Measurements from ENCODE around the gene SMOC1.

The SMOC1 gene

DNA sequence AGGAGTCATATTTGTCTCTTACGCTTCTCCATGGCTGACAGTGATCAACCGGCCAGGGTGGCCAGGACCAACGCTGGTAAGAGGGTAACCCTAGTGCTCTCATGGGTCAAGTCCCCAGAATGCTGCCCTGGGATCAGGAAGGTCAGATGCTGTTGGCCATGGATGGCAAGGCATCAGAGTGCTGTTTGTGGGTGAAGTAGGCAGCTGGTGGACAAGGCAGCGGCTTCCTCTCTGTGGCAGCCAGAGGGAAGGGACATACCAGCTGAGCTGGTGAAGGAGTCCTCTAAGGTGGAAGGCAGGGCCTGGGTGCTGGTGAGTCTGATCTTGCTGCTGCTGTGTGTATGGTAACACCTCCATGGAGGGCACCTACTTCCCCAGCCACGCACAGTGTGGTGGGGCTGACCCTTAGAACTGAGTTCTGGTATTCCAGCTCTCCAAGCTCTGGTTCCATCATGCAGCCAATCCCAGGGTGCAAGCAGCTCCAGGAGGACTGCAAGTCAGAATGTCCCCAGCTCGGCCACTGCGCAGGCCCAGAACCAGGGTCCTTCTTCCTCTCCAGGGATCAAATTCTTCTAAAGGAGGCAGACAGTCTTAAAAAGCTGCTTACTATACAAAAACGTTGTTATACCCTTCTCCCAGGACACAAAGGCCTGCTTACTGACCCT, 13.4 kb upstream of the SMOC1 start:
- no peak for DNase-seq

DNA sequence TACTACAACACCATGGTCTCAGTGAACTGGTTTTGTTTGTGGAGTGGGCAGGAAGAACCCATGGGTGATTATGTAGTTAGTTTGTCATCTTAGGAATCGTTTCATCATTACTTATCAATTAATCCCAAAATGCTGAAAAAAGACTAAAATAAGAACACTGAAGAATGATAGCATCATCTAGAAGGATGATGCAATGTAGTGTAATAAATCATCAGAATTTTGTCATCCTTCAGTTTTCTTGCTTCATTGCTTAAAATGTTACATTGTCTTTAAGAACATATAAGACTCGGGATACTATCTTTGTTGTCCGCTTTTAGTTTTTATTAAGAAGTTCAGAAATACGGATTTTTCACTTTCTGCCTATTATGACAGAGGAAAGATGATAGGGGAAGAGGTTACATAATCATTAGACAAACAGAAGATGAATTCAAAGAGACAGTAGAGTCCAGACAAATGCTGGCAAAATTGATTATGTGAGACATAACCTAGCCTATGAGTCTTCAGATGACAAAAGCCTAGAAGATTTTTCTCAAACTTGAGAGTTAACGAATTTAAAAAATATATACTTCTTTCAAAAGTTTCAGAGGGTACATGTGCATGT, 10.8 kb upstream of the SMOC1 start:
- no peak for DNase-seq

DNA sequence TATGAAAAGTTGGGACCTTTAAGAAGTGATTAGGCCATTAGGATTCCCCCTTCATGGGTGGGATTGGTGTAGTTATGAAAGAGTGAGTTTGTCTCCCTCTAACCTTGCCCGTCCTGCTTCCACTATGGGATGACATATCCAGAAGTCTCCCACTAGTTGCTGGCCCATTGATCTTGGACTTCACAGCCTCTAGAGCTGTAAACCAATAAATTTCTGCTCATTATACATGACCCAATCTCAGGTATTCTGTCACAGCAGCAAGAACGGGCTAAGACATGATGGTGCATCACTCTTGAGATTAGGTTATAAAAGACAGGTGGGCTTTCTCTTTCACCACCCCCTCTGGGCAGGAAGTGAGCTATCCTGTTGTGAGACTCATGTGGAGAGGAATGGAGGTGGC, 8.6 kb upstream of the SMOC1 start:
- DNase-seq, result no peak

DNA sequence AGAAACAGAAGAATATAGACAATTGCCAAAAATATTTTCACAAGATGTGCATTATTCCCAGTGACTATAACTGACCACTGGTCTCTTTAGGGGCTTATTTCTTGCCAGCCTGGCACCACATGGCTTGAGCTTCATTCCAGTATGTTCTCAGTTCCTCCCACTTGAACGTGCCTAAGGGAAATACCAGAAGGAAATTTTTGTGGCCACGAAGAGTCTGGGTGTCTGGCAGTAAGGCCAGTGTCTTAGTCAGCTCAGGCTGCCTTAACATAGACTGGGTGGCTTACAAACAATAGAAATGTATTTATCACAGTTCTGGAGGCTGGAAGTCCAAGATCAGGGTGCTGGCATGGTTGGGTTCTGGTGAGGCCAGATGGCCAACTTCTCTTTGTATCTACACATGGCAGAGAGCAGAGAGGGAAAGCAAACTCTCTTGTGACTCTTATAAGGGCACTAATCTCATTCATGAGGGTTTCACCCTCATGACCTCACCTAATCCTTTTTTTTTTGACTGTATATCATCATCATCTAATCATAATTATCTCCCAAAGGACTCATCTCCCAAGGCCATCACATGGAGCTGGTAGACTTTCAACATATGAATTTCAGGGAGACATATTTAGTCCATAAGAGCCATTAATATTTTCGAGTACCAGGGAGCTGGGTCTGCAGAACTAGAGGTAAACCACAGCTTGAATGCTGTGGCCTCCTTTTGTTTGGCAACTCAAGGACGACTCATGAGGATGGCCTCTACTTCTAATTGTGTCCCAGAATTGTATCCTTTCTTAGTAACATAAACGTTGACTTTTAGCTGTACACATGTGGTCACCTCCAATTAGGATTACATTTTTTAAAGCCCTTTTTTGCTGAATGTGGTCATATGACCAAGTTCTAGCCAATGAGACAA, 5.1 kb upstream of the SMOC1 start:
- no peak for DNase-seq

DNA sequence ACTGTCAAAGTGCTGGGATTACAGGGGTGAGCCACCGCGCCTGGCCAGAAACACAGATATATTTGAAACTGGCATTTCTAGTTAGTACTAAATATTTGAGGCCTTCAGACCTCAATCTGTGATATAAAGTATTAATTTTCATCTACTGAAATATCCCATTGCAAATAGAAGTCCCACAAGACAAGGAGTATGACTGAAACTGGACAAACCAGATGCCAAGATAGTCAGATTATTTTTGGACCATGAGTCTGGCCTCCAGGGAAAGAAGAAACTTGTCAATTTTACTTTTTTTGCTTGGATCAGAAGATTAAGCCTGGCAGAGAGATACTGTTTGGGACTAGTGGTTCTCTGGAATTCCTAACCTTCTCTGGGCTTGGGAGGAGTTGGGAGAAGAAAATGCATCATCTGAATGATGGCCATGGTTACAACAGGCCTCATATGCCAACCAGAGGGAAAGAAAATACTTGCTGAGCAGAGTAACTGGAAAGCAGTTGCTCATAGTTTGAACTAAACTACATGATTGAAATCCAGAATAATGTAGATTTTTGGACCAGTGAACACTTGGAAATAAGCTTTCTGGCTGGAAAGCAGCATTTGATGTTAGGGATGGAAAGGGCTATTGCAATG, 2.9 kb upstream of the SMOC1 start:
- DNase-seq, result no peak

DNA sequence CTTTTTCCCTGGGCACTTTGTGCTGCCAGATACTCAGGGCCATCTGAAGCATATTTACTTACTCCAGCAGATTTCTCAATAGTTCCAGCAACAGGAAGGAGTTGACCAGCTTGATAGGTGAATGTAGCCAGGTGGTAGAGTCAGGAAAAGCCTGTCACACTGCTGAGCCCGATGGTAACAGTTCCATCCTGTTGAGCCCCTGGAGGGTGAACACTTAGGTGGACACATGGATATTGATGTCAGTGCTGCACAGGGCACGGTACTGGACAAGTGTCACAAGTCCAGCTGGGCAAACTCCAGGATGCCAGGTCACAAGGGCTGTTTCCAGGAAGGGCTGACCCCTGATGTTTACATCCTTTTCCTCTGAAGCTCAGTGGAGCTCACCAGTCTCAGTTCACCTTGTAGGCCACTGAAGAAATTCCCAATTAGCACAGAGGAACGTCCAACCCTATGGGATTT, 2.3 kb upstream of the SMOC1 start:
- DNase-seq, result no peak

DNA sequence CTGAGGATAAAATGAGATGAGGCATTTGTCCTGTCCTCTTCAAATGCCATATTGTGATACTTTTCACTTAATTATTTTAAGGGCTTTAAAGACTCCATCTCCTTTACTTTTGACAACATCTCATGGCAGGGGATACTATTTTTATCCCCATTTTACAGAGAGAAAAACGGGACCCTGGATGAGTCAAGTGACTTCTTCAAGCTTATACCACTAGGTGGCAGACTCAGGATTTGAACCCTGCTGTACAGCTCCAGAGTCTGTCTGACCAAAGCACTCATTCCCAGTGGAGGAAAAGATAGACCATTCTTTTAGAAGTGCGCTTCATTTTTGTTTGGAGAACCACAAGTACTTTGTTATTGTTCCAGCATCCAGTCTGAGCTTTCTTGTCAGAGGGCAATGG, 1.7 kb upstream of the SMOC1 start:
- DNase-seq, result no peak

DNA sequence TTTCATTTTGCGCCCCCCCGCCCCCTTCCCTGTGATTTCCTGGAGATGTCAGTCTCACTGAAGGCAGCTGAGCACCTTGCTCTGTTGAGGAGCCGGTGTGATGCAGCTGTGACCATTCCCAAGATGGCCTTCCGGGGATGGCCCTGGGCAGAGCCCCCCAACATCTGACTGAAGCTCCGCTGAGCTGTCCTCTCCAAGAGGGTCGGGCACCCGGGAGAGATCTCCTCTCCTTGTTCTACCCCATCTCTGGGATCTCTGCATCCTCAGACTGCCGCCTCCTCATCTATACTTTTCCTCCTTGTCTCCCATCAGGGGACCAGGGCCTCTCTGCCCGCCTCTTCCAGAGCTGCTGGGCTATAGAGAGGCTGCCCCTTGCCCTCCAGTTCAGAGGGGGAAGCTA, 965 bp upstream of the SMOC1 start:
- DNase-seq, result no peak

DNA sequence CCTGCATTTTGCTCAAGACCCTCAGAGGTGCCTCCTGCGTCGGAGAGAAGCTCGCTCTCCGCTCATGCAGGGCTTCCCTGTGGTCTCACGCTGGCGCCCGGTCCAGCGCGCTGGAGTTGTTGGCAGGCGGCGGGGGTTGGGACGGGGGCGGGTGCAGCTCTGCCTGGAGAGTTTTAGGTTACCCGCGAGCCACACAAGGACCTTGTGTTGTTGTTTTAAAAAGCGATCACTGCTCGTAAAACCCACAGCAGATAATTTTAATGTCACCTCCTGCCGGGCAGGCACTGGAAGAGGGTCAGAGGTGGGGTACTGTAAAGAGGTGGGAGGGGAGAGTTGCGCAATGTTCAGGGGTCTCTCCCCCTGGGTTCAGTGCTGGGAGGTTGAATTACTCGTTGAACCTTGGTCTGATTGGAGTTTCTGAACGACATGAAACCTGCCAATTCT, 850 bp downstream of the SMOC1 start:
- no peak for DNase-seq

DNA sequence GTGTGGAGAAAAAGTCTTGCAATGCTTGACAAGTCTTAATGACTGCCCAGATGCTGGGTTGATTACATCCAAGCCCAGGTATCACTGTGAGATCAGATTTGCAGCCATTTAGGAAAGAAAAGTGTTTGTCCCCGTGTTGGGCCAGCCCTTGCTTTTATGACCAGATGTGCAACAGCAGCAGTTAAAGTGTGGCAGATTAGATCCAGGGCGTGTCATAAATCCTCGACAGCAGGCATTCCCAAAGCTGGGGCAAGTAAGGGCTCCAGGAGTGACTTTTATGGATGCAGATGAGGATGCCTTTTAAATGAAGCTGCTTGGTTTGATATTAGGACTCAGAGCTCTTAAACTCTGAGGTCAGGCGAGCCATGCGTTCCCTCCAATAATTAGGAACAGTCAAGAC, 1.7 kb downstream of the SMOC1 start:
- DNase-seq, result no peak

DNA sequence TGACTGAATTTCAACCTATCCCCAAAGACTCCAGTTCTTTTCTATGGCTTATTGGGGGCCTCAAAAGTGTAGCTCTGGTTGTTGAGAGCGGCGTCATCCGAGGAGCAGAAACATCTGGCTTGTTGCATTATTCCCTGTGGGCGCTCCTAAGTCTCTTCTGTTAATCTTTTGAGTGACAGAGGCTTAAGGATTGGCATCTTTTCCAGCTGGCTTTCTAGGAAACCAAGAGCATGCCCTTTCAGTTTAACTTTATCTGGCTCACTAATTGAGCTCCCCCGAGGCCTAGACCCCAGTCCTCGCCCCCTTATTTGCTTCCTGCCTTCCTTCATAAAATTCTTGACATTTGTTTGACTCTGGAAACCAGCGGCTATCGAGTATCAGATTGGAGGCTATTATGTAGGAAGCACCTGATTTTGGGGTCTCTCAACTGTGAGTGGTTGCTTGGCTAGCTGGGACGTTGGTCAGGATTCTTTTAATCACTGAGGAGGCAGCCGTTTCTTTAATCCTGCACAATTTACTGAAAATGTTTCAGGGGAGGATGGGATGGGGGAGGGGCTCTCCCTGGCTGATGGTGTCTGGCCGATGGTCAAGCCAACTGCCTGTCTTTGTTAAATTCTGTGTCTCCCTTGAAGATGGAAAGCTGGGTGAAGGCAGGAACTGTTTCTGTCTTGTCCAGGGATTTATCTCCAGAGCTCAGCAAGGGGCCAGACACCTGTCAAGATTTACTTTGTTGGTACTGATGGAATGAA, 3.1 kb downstream of the SMOC1 start:
- no peak for DNase-seq

DNA sequence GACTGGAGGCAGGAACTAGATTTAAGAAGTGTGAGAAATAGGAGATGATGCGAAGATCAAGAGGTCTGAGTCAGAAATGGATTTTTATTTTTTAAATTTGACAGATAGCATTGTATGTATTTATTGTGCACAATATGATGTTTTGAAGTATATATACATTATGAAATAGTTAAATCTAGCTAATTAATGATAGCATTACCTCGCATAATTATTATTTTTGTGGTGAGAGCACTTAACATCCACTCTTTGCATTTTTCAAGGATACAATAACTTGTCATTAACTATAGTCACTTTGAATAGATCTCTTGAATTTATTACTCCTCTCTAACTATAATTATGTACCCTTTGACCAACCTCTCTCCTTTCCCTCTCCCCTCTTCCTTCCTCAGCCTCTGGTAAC, 3.7 kb downstream of the SMOC1 start:
- DNase-seq, result no peak

DNA sequence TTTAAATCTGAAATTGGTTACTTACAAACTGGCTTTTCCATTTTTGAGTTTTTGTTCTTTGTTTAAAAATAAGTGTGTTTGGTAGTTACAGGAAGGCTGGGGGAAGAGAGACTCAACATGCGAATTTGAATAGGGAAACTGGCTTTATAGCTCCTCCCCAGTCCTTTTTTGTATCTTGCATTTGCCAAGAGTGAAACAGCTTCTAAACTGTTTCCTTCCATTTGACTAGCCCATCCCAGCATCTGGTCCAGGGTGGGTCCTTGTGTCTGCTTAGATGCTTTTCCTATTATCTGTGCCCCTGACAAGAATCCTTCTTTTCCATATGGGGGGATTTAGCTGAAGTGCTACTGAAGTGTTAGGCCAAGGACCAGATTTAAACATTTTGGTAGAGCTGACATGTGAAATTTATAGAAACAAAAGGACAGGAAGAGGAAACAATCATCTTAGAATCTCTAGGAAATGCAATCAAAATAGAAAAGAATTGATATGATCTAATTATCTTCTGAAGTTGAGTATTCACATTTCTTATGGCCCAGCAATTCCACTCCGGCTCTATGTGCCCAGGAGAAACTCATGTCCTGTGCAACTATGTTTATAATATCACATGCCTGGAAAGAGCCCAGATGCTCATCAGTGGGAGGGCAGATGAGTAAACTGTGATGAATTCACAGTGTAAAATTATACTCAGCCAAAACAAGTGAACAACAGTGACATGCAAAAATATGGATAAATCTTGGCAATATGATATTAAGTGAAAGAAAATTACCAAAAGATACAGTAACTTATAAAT, 7.4 kb downstream of the SMOC1 start:
- no peak for DNase-seq

DNA sequence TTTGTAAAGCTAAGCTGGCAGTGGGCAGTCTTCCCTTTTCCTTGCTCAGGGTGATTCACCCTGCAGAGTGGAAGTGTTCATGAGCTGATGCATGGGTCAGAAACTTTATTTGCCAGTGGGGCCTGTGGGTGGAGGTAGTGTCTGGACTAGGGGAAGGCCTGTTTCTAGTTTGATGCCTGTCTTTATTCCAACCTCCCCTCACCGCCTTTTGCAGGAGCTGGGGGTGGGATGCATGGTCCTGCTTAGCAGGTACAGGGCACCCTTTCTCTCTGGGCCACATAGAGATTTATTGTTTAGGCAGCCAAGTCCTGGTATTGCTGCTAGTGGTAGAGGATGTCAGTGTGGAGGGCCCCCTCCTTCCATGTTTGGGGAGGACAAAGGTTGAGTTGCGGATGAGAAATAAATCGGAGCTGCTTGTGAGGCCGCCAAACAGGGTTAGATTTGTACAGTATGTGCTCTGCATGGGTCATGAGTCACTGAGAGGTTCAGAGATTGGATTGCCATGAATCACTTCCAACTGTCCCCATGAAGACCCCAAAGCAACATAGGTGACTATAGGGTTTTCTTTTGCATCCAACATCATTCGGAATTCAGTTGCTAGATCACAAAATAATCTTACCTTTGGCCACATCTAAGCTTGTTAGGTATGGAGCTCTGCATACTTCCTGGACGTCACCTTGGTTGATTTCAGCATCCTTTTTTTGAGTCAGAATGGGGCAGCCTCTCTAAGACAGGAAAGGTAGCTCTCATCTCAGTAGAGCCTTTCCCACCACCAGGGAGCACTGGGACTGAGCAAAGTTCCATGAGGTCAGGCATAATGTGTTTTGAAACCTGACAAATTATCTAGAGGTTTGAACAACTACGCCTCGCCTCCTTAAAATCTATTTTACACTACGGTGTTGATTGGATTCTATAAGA, 8.8 kb downstream of the SMOC1 start:
- no peak for DNase-seq

DNA sequence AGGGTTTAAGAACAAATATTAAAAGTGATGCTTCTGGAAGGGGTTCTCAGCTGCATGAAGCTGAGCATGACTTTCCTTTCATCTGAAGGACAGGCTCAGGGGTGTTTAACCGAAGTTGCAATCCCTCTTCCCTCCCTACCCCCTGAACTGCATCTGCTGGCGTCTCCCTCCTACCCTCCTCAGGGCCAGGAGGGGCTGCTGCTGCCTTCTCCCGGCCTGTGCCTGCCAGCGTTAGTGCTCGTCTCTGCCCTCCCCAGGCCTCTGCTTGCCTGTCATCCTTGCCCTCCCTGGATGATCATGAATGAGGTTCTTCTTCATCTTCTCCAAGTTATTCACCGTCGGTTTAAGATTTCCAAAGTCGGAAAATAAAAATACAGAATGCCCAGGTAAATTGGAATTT, 12.2 kb downstream of the SMOC1 start:
- DNase-seq, result no peak

DNA sequence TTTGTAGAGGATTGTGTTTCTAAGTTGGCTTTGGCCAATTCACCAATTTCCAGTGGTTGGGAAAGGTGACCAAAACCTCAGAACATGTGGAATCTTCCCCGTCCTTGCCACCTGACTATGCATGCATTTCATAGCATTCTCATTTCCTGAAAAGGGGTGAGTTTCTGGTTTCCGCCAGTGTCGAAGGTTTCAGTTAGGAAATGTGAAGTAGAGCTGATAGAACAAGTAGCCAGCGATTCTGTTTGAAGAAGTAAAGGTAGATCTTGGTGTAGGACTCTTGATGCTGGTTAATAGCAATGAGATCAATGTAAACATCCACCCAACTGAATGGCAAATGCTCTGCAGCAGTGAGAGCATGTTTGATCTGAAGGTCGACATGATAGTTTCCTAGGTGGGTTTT, 15.9 kb downstream of the SMOC1 start:
- no peak for DNase-seq

DNA sequence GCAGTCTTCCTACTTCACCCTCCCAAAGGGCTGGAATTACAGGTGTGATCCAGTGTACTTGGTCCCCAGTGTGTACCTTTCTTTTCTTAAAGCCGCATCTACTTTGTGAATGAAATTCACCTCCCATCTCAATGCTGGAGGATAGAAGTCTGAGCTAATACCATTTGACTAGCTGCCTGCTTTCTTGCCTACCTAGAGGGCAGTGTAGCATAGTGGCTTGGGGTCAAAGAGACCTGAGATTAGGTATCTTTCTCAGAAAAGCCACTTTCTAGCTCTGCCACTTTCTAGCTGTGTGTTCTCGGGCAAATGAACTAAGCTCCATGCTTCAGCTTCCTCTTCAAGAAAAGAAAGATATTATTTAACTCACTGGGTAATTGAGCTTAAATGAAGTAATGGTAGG, 16.9 kb downstream of the SMOC1 start:
- no peak for DNase-seq

DNA sequence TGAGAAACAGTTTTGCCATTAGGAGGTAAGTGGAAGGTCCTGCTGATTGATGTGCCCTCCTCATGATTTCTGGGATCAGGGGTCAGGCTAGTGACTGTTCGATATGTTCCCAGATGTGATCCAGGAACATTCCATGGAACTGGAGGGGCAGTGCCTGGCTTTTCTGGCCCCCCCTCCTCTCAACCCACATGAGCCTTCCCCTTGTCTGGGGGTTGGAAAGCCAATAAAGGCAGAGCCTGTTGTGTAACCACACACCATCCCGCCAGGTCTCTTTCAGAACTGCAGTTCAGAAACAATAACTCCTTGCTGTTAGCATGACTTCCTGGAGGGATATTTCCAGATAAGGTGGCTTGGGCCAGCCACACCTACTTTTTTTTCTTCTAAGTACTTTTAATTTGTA, 17.8 kb downstream of the SMOC1 start:
- DNase-seq, result no peak

DNA sequence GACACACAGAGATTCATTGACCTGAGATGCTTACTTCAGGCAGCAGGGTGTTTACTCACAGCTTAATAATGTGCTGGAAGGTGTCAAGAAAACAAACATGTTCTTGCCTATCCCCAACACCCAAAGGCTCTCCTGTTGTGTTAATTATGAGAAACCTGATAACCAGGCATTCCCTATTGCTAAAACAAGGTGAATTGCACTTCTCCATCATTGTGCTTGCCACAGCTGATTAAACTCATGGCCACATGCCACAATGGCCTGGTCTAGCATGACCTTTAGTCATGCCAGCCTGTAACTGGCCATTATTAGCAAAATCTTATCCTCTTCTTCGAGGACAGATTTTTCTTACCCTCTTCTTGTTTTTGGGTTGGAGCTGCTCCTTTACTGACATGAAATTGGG, 21.4 kb downstream of the SMOC1 start:
- no peak for DNase-seq

DNA sequence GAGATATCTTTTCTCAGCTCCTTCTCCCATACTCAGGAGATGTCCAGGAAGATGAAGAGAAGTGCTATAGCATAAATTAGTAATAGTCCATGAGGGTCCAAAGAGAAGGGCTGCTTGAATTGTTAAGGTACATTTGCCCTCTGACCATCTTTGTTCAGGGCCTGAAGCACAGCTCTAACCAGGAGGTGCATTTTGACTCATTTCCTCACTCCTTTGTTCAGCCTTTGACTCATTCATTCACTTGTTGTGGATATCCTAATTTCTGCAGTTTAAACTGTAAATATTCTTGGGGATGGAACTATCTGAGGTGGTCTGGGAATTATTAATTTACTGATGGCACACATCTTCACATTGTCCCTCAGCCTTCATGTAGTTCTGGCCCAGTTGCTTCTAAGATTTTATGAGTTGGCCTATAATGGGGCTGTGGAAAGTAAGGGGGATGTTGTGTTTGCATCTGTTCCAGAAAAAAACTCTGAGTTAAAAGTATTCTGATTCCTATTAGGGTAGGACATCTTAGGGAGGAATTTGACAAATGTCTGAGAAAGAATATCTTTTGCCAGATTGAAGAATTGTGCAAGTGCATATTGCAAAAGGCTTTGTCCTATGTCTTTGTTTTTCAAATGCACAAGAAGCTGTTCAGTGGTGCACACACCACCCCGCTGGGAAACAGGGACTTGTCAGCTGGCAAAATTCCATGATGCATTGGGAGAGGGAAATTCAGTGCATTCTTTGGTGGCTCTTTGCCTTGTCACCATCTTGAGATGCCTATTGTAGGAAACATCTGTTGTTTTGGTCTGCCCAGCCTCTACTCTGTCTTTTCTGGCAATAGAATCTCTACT, 22.1 kb downstream of the SMOC1 start:
- DNase-seq, result no peak

All from stimulated activated CD4-positive, alpha-beta T cell treated with anti-CD3 and anti-CD28 coated beads, Interleukin-2, amount 100 ng/mL, for 48 hours (primary cell).